Renal cortex interstitium (tissue), 15 donors: Measurements from ENCODE around the gene UBE2V1. TPM values are rescaled to one million over a fixed set of nuclear protein-coding genes. Genes with fewer than 3 reads are reported as not detected.
"Not testable (repeated sequence)": the region's sequence is repeated elsewhere in the genome, so short reads cannot be mapped to it uniquely, and the experiment has no call there.

Experiments
- DNase-seq, 11 donors: peaks; one replicate each; pipeline ENCODE4 v3.0.0-alpha.2; 2013; ENCODE audit warnings: low read depth in 9 of 11, low spot score in 4 of 11; ENCODE audit errors: extremely low read depth in 1 of 11
- long read RNA-seq, 16 experiments: transcript quantifications; one replicate each; lab custom pipeline, GENCODE V29; 2026
- polyA plus RNA-seq, 3 donors: library from polyadenylated mRNA; unstranded; fragments of 120-200 nt; gene quantifications; one replicate each; pipeline ENCODE4 v1.2.1, GENCODE V29; 2013; ENCODE audit not compliant: insufficient read length in 3 of 3

UBE2V1 gene
- 100 to 1,000 TPM; 149 to 170 (median 149) TPM for polyA plus RNA-seq
- long read RNA-seq, donor 1, transcript UBE2V1-211 (3 exons, 566 nt) = minor isoform, 8 of 65 reads
- long read RNA-seq, donor 1, transcript UBE2V1-203 (4 exons, 2,133 nt) = major isoform, 53 of 65 reads
- long read RNA-seq, donor 1, partial matches to known transcripts = 0 of 65 reads
- long read RNA-seq, donor 1, other reads (novel, unspliced or antisense) = 0 of 65 reads
- long read RNA-seq, donor 2, transcript UBE2V1-211 (3 exons, 566 nt) = minor isoform, 8 of 56 reads
- long read RNA-seq, donor 2, transcript UBE2V1-203 (4 exons, 2,133 nt) = major isoform, 37 of 56 reads
- long read RNA-seq, donor 2, partial matches to known transcripts = 7 of 56 reads
- long read RNA-seq, donor 2, other reads (novel, unspliced or antisense) = 0 of 56 reads
- long read RNA-seq, donor 3, transcript UBE2V1-205 (3 exons, 1,983 nt) = minor isoform, 8 of 100 reads
- long read RNA-seq, donor 3, transcript UBE2V1-203 (4 exons, 2,133 nt) = major isoform, 73 of 100 reads
- long read RNA-seq, donor 3, transcript UBE2V1-211 (3 exons, 566 nt) = minor isoform, 9 of 100 reads
- long read RNA-seq, donor 3, partial matches to known transcripts = 7 of 100 reads
- long read RNA-seq, donor 3, other reads (novel, unspliced or antisense) = 0 of 100 reads
- long read RNA-seq, donor 4, transcript UBE2V1-203 (4 exons, 2,133 nt) = major isoform, 42 of 50 reads
- long read RNA-seq, donor 4, partial matches to known transcripts = 0 of 50 reads
- long read RNA-seq, donor 4, other reads (novel, unspliced or antisense) = 0 of 50 reads
- long read RNA-seq, donor 5, transcript UBE2V1-211 (3 exons, 566 nt) = minor isoform, 5 of 181 reads
- long read RNA-seq, donor 5, transcript UBE2V1-203 (4 exons, 2,133 nt) = major isoform, 98 of 181 reads
- long read RNA-seq, donor 5, partial matches to known transcripts = 75 of 181 reads
- long read RNA-seq, donor 5, other reads (novel, unspliced or antisense) = 0 of 181 reads
- long read RNA-seq, donor 6, transcript UBE2V1-203 (4 exons, 2,133 nt) = major isoform, 46 of 60 reads
- long read RNA-seq, donor 6, transcript UBE2V1-211 (3 exons, 566 nt) = minor isoform, 14 of 60 reads
- long read RNA-seq, donor 6, partial matches to known transcripts = 0 of 60 reads
- long read RNA-seq, donor 6, other reads (novel, unspliced or antisense) = 0 of 60 reads
- long read RNA-seq, donor 7, transcript UBE2V1-211 (3 exons, 566 nt) = minor isoform, 18 of 96 reads
- long read RNA-seq, donor 7, transcript UBE2V1-203 (4 exons, 2,133 nt) = major isoform, 60 of 96 reads
- long read RNA-seq, donor 7, transcript UBE2V1-205 (3 exons, 1,983 nt) = minor isoform, 8 of 96 reads
- long read RNA-seq, donor 7, partial matches to known transcripts = 9 of 96 reads
- long read RNA-seq, donor 7, other reads (novel, unspliced or antisense) = 0 of 96 reads
- long read RNA-seq, donor 8, transcript UBE2V1-211 (3 exons, 566 nt) = minor isoform, 14 of 119 reads
- long read RNA-seq, donor 8, transcript UBE2V1-205 (3 exons, 1,983 nt) = minor isoform, 12 of 119 reads
- long read RNA-seq, donor 8, transcript UBE2V1-203 (4 exons, 2,133 nt) = major isoform, 85 of 119 reads
- long read RNA-seq, donor 8, partial matches to known transcripts = 6 of 119 reads
- long read RNA-seq, donor 8, other reads (novel, unspliced or antisense) = 0 of 119 reads
- long read RNA-seq, donor 9, transcript UBE2V1-205 (3 exons, 1,983 nt) = minor isoform, 10 of 71 reads
- long read RNA-seq, donor 9, transcript UBE2V1-203 (4 exons, 2,133 nt) = major isoform, 51 of 71 reads
- long read RNA-seq, donor 9, transcript UBE2V1-211 (3 exons, 566 nt) = minor isoform, 7 of 71 reads
- long read RNA-seq, donor 9, partial matches to known transcripts = 0 of 71 reads
- long read RNA-seq, donor 9, other reads (novel, unspliced or antisense) = 0 of 71 reads
- long read RNA-seq, donor 10, transcript UBE2V1-203 (4 exons, 2,133 nt) = major isoform, 50 of 65 reads
- long read RNA-seq, donor 10, transcript UBE2V1-211 (3 exons, 566 nt) = minor isoform, 10 of 65 reads
- long read RNA-seq, donor 10, partial matches to known transcripts = 0 of 65 reads
- long read RNA-seq, donor 10, other reads (novel, unspliced or antisense) = 0 of 65 reads
- long read RNA-seq, donor 11, transcript UBE2V1-203 (4 exons, 2,133 nt) = major isoform, 50 of 64 reads
- long read RNA-seq, donor 11, transcript UBE2V1-205 (3 exons, 1,983 nt) = minor isoform, 8 of 64 reads
- long read RNA-seq, donor 11, transcript UBE2V1-211 (3 exons, 566 nt) = minor isoform, 6 of 64 reads
- long read RNA-seq, donor 11, partial matches to known transcripts = 0 of 64 reads
- long read RNA-seq, donor 11, other reads (novel, unspliced or antisense) = 0 of 64 reads
- long read RNA-seq, donor 12, transcript UBE2V1-203 (4 exons, 2,133 nt) = major isoform, 16 of 21 reads
- long read RNA-seq, donor 12, partial matches to known transcripts = 0 of 21 reads
- long read RNA-seq, donor 12, other reads (novel, unspliced or antisense) = 0 of 21 reads
- long read RNA-seq, donor 13, transcript UBE2V1-203 (4 exons, 2,133 nt) = major isoform, 84 of 111 reads
- long read RNA-seq, donor 13, transcript UBE2V1-205 (3 exons, 1,983 nt) = minor isoform, 17 of 111 reads
- long read RNA-seq, donor 13, transcript UBE2V1-211 (3 exons, 566 nt) = minor isoform, 8 of 111 reads
- long read RNA-seq, donor 13, partial matches to known transcripts = 0 of 111 reads
- long read RNA-seq, donor 13, other reads (novel, unspliced or antisense) = 0 of 111 reads
- long read RNA-seq, donor 14, transcript UBE2V1-203 (4 exons, 2,133 nt) = major isoform, 32 of 45 reads
- long read RNA-seq, donor 14, partial matches to known transcripts = 5 of 45 reads
- long read RNA-seq, donor 14, other reads (novel, unspliced or antisense) = 0 of 45 reads
- long read RNA-seq, donor 15, transcript UBE2V1-211 (3 exons, 566 nt) = minor isoform, 8 of 39 reads
- long read RNA-seq, donor 15, transcript UBE2V1-205 (3 exons, 1,983 nt) = minor isoform, 6 of 39 reads
- long read RNA-seq, donor 15, transcript UBE2V1-203 (4 exons, 2,133 nt) = major isoform, 23 of 39 reads
- long read RNA-seq, donor 15, partial matches to known transcripts = 0 of 39 reads
- long read RNA-seq, donor 15, other reads (novel, unspliced or antisense) = 0 of 39 reads
- long read RNA-seq, donor 16, transcript UBE2V1-205 (3 exons, 1,983 nt) = minor isoform, 22 of 168 reads
- long read RNA-seq, donor 16, transcript UBE2V1-211 (3 exons, 566 nt) = minor isoform, 9 of 168 reads
- long read RNA-seq, donor 16, transcript UBE2V1-203 (4 exons, 2,133 nt) = major isoform, 124 of 168 reads
- long read RNA-seq, donor 16, partial matches to known transcripts = 6 of 168 reads
- long read RNA-seq, donor 16, other reads (novel, unspliced or antisense) = 0 of 168 reads

DNA sequence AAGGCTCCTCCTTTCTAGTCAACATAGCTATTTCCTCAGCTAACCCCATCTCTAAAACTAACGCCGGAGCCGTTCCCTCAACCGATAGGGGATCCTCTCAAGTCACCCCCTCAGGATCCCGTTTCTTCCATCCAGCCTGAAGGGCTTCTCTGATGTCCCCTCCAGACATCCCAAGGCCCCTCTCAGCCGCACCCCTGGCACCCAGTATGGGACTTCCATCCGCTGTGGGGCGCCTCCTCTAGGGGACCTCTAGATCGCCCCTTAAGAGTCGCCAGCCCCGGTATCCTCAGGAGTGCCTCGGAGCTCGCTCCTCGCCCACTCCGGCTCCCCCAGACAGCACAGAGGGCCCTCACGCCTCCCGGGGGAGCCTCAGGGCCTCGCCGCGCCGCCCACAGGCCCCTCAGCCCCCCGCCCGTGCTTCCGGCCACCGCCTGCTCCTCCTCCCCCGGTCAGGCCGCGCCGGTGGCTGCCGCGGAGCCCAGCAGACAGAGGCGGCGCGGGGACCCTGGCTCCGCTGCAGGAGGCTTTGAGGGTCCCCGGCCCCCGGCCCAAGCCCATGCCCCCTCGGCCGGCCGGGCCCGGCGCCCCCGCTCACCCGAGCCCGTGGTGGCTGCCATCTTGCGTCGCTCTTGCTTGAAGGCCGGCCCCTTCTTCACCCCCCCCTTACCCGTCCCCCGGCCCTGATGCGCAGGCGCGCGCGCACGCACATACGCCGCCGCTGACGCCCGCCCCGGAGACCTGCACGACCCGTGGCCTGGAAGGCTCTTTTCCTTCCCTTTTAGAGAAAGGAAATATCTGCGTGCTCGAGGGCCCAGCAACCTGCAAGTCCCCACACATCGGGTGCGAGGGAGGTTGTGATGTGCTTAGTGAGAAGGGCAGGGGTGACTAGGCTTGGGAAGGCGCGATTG, at the start of gene UBE2V1:
Gene UBE2V1 (minus strand): TSS at position 639 of the 908 bp plus-strand sequence. CDS start 22 bp downstream, at position 617.
- peak; percentile 61 to 86 (median 84) for DNase-seq

DNA sequence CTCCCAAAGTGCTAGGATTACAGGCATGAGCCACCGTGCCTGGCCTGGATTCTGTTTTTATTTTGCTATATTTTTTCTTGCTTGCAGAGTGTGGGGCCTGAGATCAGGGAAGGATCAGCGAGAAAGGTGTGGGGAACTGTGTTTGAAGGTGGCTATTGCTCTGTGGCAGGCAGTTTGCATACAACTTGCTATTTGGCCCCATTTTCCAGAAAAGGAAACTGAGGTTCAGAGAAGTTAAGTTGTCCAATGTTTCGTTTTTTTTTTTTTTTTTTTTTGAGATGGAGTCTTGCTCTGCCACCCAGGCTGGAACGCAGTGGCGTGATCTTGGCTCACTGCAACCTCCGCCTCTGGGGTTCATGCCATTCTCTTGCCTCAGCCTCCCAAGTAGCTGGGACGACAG, 48.5 kb upstream of the UBE2V1 start:
- DNase-seq = not testable (repeated sequence)

DNA sequence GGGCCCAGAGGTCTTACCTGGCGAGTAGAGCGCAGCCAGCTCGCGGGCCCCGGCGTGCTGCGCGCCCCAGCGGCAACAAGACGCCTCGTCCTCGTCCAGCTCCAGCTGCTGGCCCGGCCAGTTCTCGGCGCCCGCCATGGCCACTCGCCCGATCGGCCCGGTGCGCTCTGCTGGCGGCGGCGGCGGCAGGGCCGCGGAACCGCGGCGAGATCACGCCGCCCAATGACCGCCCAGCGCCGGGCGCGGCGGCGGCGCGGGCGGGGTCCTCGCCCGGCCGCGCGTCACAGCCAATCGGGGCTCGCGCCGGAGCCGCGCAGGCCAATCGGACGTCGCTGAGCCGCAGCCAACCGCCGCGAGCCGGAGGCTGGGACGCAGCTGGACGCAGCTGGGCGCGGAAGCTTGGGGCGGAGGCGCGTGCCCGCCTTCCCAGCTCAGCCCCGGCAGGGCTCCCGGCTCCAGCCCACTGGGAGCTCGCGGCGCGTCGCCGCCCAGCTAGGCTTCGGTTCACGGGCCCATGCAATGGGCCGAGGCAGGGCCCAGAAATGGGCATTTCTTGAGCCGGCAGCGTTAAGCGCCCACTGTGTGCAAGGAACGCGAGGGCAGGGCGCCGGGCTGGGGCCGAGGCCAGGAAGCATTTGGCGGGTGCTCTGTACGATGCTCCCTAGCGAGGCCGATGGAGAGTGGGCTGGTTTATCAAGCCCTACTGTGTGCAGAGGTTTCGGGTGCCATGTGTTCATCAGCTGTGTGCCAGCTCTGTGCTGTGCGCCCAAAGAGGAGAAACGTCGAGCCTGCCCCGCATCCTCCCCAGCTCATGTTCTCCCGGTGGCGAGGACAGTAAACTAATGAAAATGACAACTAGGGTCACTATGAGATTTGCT, 40.8 kb upstream of the UBE2V1 start, which contains the start of gene PEDS1:
Gene PEDS1 (minus strand): TSS at position 224 of the 878 bp plus-strand sequence. CDS start 86 bp downstream, at position 138.
- DNase-seq = peak; percentile 68 to 93 (median 88)

DNA sequence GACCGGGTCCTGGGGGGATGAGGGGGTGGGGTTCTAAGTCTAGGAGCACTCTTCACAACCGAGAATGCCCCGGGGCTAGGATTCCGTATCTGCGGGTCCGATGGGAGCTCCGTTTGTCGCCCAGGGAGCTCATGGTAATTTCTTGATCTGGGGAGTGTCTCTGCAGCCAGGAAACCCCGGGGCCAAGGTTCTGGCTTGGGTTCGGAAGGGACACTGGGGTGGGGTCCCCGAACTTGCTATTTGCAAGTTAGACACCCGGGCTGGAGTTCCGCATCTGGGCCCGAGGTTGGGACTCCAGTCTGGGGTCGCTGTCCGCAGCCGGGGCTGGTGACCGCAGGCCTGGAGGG, 40.2 kb upstream of the UBE2V1 start:
- no peak for DNase-seq

DNA sequence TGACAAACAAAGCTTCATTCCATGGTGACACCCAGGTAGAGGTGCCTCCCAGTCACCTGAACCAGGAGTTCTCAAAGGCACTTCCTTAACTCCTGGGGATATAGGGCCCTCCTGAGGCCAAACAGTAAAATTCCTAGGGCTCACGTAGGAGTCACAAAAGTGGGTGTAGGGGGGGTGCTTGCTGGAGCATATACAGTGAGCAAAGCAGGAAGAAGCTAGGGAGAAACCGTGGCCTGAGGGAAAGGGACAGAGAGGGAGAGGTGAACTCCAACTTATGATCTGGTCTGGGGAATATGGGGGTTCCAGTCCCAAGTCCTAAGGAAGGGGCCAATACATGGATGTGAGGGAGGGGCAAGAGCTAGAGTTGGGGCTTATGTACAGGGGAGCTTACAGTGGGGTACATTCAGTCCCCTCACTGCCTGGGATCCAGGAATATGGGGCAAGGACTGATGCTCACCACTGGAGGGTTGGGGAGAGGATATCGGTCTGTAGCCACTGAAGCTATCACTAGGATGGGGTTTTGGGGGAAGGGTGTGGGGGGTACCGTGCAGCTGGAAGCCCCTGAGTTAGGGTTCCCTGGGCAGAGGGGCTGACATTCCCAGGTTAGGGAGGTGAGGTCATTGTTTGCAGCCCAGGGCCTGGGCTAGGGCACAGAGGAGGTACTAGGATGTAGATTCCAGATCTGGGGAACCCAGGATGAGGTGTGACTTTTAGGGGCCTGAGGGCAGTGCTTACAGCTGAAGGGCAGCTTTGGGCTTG, 39.6 kb upstream of the UBE2V1 start:
- no peak for DNase-seq

DNA sequence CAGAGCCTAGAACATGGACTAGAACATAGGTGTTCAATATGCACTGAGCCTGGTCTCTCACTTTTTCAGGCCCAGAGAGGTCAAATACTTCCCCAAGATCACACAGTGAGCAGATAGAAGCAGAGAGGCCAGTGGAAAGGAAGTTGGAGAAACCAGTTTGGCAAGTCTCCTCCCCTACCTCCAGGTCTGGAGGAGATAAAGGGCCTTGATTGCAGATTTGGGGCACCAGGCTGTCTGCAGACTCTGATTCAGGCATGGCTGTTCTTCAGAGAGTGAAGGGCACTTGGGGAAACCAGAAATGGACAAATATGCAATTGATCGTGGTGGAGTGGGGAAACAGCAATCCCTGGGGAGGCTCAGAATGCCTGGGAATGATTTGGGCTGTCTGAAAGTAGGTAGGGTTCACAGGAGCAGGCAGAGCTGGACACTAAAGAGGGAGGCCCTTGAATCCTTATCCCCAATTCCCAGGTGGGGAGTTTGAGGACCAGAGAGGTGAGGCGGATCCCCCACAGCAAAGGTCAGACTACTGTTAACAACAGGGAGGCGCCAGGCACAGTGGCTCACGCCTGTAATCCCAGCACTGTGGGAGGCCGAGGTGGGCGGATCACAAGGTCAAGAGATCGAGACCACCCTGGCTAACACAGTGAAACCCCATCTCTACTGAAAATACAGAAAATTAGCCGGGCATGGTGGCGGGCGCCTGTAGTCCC, 38.2 kb upstream of the UBE2V1 start:
- no peak for DNase-seq

DNA sequence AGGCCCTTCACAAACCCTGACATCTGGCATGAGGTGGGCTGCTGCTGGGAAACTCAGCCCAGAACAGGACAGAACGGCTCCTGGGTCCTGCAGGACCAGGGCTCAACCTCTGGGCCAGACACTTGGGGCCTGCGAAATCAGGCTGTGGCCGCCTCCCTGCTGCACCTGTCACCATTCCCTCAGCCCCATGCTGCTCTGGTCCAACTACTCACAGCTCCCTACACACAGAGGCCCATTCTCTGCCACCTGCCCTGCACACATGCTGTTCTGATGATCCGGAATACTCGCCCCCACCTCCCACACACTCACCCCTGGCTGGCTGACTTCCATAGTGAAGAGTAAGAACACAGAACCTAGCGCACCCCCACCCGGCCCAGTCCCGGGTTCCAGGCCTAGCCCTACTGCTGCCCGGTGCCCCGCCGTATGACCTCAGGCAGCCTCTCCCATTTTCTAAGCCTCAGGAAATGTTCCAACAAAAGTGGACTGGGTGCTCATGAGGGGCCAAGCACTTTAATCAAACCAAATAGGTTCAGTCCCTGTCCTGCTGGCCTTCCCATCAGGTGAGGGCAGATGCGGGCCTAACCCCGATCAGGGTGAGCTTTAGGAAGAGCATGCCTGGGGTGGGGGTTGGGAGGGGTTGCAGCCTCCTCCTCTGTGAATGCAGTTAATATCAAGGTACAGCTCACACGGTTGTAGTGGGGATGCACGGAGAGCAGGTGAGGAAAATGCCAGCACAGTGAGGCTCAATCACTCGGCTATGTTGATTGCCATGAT, 36.7 kb upstream of the UBE2V1 start:
- DNase-seq = no peak

DNA sequence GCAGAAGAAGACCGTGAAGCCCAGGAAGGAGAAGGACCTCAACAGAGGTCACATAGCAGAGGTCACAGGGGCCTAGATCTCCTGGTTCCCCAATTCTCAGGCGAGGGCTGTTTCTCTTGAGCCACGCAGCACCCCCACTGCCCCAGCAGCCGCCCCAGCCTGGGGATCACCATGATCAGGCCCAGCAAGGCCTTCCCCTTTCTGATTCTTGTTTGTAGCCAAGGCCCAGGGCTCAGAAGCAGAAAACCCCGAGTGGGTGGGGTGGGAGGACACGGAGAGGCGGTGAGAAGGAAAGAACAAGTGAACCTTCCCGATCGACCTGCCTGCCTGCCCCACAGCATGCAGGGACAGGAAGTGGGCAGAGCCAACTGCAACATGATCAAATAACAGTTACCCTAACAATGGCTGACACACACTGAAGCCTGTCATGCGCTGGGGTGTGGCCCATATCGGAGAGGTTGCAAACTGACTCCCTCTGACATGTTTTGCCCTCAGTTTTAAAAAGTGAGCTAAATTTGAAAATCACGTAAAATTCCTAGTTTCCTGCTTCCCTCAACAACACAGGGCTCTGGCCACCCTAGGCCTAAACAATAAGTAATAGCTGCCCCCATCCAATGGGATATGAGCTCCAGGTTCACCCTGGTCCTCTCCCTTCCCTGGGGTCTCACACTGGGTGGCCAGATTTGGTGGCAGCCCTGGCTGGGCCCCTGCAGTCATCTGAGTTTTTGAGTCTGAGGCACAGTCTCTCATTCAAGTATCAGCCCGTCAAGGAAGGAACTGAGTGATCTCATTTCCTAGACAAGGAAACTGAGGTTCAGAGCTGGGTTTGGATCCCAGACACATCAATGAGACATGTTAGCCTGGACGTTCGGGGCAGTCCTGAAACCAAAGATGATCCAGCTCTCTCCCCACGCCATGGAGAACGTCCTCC, 34.0 kb upstream of the UBE2V1 start:
- DNase-seq = no peak

DNA sequence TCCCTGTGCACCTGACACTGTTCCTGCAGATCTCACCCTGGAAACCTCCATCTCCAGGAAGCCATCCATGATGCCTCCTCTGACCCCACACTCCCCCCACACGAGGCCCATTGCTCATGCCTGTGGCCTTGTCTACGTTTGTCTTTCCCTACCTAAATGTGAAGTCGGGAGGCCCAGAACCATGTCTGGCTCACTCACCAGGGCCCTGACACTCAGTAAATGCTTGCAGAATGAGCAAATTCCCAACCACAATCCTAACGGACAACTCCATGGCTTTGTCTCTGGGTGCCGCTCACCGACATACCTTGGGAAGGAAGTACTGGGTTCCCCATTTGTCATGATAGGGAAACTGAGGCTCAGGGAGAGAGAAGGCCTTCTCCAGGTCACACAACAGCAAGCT, 33.3 kb upstream of the UBE2V1 start:
- DNase-seq = no peak

DNA sequence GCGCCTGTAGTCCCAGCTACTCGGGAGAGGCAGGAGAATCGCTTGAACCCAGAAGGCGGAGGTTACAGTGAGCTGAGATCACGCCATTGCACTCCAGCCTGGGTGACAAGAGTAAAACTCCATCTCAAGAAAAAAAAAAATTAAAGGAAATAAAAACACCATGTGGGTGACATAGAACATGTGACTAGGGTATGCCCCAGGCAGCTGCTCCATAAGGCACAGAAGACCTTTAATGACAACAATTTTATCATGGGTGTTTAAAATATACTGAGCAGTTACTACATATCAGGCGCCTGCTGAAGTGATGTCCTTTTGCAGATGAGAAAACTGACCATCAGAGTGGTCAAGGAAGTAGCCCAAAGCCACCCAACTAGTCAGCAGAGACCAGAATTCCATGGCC, 32.6 kb upstream of the UBE2V1 start:
- DNase-seq = no peak
